ENCODE measurements around the gene ATP13A2. TPM values are rescaled to one million over a fixed set of nuclear protein-coding genes. Genes with fewer than 3 reads are reported as not detected.
A peak's percentile ranks its signal among the peaks of the same experiment; 100 is the strongest.

Gene ATP13A2
- 5.6 and 8.8 TPM in 2 replicates for polyA plus RNA-seq (2011; rRNA removed)
- 15.3 and 20.8 TPM in 2 replicates for polyA minus RNA-seq (2011; rRNA and poly(A)+ RNA removed)

GRCh38 chr1:17011439-17012307 is at the start of gene ATP13A2:
Gene ATP13A2, minus strand, starts transcription at chr1:17011928. Its CDS starts 190 bp downstream, at chr1:17011738.
- H3K27ac ChIP-seq (ENCODE audit: low read depth, low read length): no peak within 1 kb of the TSS
- H3K9me3 ChIP-seq (ENCODE audit: control insufficient read depth, insufficient read depth, low read length): no peaks in the 10 kb centered on the region; the same call in 1 of the 2 replicates
- H3K4me3 ChIP-seq (ENCODE audit: low read depth, low read length): peak within 1 kb of the TSS; percentile 70
- no peak for TF ChIP-seq CTCF (IDR thresholded peaks at IDR 0.05; ENCODE audit: low read depth, low read length)
- DNase-seq (ENCODE audit: low read depth, low spot score): no peak
- POLR2A ChIA-PET: no interaction called here
- H3K27me3 ChIP-seq (ENCODE audit: control insufficient read depth, insufficient read depth, low read length): no peaks in the 10 kb centered on the region
- CTCF ChIA-PET: no interaction called here

DNA sequence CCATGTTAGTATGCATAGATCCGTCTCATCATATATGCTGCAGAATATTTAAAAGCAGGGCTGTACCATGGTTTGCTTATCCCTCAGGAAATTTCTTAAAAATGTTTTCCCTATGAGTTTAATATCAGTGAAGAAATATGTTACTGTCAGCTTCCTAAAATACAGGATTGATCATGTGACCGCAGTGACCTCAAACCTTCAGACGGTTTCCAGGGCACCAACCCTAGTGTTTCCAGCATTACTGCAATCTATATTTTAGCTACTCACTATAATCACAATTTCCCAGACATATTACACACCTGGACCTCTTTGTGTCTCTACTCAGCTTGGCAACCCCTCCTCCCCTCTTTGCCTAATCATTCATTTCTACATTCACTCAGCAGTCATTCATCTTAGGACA is 49.8 kb upstream of the ATP13A2 start:
- CTCF ChIA-PET: interaction anchor here (1.3 to 2.9 kb wide), 4 partner anchors 64 to 345 kb away, joined by 5 to 18 read pairs (median 11); no protein-coding TSS in a partner anchor
- Histone ChIP-seq H3K9me3 (ENCODE audit: control insufficient read depth, insufficient read depth, low read length) (peaks cover 8% of the 10 kb centered on the region; the same call in 1 of the 2 replicates), H3K27me3 (ENCODE audit: control insufficient read depth, insufficient read depth, low read length) (peaks cover 11% of the 10 kb centered on the region), H3K27ac (ENCODE audit: low read depth, low read length) (no peak overlapping the region), H3K4me3 (ENCODE audit: low read depth, low read length) (no peak overlapping the region)
- no peak for DNase-seq (ENCODE audit: low read depth, low spot score)
- POLR2A ChIA-PET: no interaction called here
- no peak for TF ChIP-seq CTCF (IDR thresholded peaks at IDR 0.05; ENCODE audit: low read depth, low read length)

DNA sequence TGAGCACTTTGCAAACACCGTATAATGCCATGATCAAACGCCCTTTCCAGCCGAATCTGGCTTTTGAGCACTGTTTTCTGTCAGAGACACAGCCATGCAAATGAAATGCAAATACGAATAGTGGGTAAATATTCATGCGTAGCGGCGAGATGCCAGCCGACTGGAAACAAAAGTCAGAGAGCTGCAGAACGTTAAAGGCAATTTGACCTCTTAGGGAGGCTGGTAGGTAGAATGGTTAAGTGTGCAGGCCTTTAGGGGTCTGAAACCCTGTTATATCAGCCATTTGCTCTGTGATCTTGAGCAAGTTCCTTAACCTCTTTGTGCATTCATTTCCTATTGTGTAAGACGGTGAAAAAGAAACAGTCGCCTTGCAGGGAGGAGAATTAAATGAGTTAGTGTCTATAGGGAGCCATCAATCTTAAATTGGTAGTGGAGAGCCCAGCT is 48.6 kb upstream of the ATP13A2 start:
- TF ChIP-seq CTCF (IDR thresholded peaks at IDR 0.05; ENCODE audit: low read depth, low read length): no peak
- Histone ChIP-seq H3K27me3 (ENCODE audit: control insufficient read depth, insufficient read depth, low read length) (peaks cover 7% of the 10 kb centered on the region), H3K27ac (ENCODE audit: low read depth, low read length) (no peak overlapping the region), H3K4me3 (ENCODE audit: low read depth, low read length) (no peak overlapping the region), H3K9me3 (ENCODE audit: control insufficient read depth, insufficient read depth, low read length) (peaks cover 5% of the 10 kb centered on the region; the same call in 1 of the 2 replicates)
- no peak for DNase-seq (ENCODE audit: low read depth, low spot score)
- ChIA-PET CTCF (interaction anchor here (0.5 to 2.9 kb wide), 12 partner anchors 14 to 527 kb away, joined by 3 to 18 read pairs (median 4); no protein-coding TSS in a partner anchor), POLR2A (no interaction called here)

GRCh38 chr1:17059391-17060305 is 47.9 kb upstream of the ATP13A2 start:
- Histone ChIP-seq H3K27me3 (ENCODE audit: control insufficient read depth, insufficient read depth, low read length) (peaks cover 7% of the 10 kb centered on the region), H3K4me3 (ENCODE audit: low read depth, low read length) (no peak overlapping the region), H3K9me3 (ENCODE audit: control insufficient read depth, insufficient read depth, low read length) (no peaks in the 10 kb centered on the region), H3K27ac (ENCODE audit: low read depth, low read length) (no peak overlapping the region)
- CTCF ChIA-PET: interaction anchor here (0.8 to 2.9 kb wide), 13 partner anchors 15 to 381 kb away, joined by 3 to 18 read pairs (median 4); no protein-coding TSS in a partner anchor
- DNase-seq (ENCODE audit: low read depth, low spot score): peak; percentile 26
- POLR2A ChIA-PET: no interaction called here
- peak; percentile 84 for TF ChIP-seq CTCF (IDR thresholded peaks at IDR 0.05; ENCODE audit: low read depth, low read length)

Measured in AG04450 (cell line).